ENCODE measurements around the gene CEACAM5.
"Not testable (repeated sequence)": the region's sequence is repeated elsewhere in the genome, so short reads cannot be mapped to it uniquely, and the experiment has no call there.

CEACAM5 gene

DNA sequence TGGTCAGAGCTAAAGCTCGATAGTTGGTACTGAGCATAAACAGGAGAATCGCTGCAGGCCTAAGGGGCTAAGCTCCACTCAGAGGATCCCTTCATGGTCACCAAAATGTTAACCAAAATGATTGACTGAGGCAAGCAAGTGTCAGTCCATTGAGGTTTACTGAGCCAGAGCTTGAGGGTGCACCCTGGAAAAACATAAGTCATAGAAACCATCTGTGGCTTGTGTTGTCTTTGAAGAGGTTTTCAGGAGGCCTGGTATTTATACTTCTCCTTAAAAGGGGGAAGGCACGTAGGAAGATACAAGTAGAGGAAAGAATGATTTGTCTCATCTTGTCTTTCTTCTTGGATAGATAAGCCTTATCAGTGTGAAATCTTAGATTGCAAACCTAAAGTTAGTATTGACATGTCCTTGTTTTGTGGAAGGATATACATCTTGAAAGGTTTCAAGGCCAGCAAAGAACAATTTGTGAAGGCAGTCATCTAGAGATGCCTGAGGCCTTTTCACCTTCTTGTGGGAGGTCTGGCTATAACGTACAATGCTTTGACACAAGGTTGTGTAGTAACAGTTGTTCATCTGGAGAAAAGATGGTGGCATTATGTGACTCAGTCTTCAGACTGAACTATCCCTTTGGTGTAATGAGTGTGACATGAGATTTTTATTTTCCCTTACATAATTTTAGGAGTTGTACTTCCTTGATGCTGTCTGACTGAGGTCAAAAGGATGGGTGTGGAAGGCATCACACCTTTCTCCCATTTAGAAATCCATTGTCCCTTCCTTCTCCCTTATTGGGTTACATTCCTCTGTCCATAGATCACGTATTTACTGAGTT lies 32.2 kb downstream of the CEACAM5 start:
- TF ChIP-seq POLR2A (IDR thresholded peaks at IDR 0.05; ENCODE audit: low read depth, low read length), result no peak
- no peak for DNase-seq (ENCODE audit: insufficient read length, low spot score)
- no peak for FAIRE-seq

DNA sequence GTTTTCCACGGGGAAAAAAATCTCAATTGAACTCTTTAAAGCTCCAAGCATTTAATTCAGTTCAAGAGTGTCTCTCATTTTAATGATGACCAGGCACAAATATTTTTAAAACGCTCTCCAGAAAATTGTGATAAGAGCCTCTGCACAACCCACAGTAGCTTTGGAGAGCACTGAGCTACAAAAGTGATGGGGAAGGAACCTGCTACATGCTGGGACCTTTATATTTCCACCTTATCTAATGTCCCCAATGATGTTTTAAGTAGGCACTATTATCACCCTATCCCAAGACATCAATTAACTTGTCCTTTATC lies 32.8 kb downstream of the CEACAM5 start:
- DNase-seq (ENCODE audit: insufficient read length, low spot score) (no peak), FAIRE-seq (no peak)
- no peak for TF ChIP-seq POLR2A (IDR thresholded peaks at IDR 0.05; ENCODE audit: low read depth, low read length)

DNA sequence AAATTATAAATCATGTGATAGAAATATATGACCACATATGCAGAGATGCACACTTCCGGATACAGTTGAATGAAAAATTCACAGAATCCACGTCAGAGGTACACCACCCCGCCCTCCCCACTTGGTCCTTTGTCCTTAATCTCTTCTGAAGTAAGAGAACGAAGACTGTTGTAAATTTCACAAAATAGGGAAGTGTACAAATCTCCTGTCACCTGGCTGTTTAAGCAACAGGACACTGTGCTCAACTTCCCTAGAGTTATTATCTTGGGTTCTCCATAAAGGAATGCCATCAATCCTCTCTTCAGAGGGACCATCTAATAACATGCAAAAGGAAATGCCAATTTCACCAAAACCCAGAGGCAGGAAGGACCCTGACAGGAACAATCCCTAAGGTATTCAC lies 36.4 kb downstream of the CEACAM5 start:
- FAIRE-seq (no peak), DNase-seq (ENCODE audit: insufficient read length, low spot score) (no peak)
- no peak for TF ChIP-seq POLR2A (IDR thresholded peaks at IDR 0.05; ENCODE audit: low read depth, low read length)

DNA sequence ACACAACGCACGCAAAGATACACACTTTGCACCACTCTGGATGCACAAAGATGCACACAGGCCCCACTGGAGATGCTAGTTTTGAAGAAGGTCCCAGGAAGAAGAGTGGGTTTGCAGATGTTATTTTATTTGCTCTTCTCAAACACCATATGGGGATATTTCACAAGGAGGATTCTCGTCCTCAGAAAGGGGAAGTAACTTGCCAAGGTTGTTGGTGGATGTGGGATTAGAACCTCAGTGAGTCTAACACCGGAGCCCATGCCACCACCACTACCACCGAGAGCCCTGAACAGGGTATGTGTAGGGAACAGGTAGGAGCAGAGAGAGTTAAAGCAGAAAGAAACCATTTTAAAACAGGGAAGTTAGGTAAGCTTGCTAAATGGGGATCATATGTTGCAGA lies 37.3 kb downstream of the CEACAM5 start:
- DNase-seq (ENCODE audit: insufficient read length, low spot score), result no peak
- TF ChIP-seq POLR2A (IDR thresholded peaks at IDR 0.05; ENCODE audit: low read depth, low read length), result no peak
- no peak for FAIRE-seq

DNA sequence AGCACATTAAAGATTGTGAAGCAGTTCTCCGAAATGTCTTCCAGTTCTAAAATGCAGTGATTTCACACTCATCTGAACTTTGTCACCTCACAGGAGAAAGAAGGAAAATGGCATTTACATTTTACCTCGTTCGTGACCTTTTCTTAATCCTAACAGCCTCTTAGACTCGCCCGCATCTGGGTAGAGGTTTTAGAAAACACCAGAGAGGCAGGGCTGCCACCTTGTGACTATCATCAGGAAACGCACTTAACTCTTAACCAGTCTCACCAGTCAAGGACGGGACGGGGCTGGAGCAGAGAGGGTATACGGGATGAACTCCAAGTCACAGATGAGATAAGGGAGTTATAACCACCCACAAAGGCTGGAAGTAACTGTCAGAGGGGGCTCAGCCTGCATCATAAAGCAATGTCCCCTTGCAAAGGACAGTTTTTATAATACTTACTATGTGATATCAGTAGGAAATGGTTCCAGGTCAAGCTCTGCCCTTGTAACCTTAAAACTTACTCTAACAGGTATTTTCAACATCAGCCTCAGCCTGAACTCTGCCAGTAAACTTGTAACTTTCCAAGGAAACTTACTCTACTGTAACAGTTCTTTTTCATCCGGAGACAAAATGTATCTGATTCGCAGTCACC lies 38.3 kb downstream of the CEACAM5 start:
- FAIRE-seq, result peak; percentile 57
- DNase-seq (ENCODE audit: insufficient read length, low spot score), result peak; percentile 48
- TF ChIP-seq POLR2A (IDR thresholded peaks at IDR 0.05; ENCODE audit: low read depth, low read length), result no peak

DNA sequence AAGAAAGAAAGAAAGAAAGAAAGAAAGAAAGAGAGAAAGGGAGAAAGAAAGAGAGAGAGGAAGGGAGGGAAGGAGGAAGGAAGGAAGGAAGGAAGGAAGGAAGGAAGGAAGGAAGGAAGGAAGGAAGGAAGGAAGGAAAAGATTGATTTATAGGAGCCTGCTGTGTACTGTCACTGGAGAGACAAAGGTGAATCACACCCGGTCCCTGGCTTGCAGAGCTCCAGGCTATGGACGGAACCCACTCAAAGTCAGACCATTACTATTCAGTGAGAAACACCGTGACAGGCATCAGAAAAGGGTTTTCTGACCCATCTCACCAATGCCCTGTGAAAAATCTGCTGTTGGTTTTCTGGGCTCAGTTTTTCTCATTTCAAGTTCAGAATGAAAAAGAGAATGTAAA lies 39.6 kb downstream of the CEACAM5 start:
- FAIRE-seq (no peak), DNase-seq (ENCODE audit: insufficient read length, low spot score) (no peak)
- no peak for TF ChIP-seq POLR2A (IDR thresholded peaks at IDR 0.05; ENCODE audit: low read depth, low read length)

DNA sequence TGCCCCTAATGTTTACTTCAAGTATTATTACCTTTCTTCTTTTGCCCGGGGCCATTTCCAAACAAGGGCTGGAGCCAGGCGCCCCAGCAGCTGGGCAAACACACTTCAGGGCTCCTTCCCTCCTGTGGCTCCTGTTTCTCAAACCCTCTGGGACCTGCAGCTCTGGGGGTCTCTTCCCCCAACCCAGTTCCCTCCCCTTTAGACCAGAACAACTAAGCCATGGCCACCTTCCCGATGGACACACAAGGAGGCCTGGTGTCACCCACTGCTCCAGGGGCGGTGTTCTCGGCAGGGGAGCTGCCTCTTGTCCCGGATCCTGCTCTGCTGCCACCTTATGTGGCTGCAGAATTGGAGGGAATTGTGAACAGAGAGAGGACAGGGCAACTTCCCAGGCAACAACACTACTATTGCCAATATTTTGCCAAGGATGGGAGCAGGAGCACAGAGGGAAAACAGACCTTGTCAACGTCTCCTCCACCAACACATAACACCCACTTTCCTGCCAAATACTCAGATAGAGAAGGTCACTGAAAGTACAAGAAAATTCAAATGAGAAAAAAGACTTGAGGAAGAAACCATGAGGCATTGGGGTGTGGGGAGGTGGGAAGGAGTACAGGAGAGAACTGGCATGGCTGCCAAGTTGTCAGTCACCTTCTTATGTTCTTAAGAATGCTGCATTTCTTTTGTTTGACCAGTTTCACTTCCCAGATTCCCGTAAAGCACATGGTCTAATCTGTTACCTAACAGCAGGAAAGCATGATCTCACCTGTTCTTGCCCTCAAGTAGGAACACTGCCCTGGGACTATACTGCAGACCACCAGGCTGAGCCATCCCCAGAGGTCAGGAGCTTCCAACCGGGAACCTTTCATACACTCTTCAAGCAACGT lies 42.1 kb downstream of the CEACAM5 start:
- DNase-seq (ENCODE audit: insufficient read length, low spot score); FAIRE-seq: not testable (repeated sequence)

DNA sequence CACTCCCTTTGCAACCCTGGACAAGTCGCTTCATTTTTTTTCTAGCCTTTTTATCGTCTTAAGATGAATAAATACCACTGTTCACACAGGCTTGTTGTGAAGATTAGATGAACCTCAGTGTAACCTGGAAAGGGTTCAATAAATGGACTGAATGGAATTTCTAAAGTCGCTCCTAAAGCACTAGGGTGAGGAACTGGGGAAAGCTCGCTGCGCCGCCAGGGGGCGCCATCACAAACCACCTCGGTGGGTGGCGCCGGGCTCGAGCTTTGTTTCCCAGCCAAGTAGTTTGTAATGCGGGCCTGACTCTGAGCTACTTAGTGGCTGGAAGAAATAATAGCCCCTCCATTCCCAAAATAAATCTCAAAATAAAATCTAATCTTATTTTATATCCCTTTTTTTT lies 44.7 kb downstream of the CEACAM5 start:
- TF ChIP-seq POLR2A (IDR thresholded peaks at IDR 0.05; ENCODE audit: low read depth, low read length), result no peak
- DNase-seq (ENCODE audit: insufficient read length, low spot score) (peak; percentile 57), FAIRE-seq (no peak)

DNA sequence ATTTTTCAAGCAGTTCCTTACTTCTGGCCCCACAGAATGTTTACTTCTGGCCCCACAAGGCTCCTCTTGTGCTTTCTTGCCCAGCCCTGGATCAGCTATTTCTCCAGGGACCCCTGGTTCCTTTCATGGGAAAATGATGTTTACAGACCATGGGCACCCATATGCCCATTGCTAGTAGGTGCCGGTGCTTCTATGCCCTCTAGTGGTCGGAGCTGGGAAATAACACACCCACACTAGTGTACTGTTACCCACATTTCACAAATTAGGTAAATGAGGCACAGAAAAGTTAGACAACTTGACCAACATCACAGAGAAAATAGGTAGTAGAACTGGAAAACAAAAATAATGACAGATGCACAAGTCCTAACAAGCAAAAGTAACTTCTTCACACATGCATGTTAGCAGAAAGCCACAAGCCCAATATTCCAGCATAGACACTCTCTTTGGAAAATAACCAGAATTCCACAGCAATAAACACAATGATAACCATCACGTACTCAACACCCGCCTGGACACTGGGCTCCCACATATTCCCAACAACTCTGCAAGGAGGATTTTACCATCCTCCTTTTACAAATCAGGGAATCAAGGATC lies 45.6 kb downstream of the CEACAM5 start:
- DNase-seq (ENCODE audit: insufficient read length, low spot score) (no peak), FAIRE-seq (peak; percentile 68)
- TF ChIP-seq POLR2A (IDR thresholded peaks at IDR 0.05; ENCODE audit: low read depth, low read length), result no peak

DNA sequence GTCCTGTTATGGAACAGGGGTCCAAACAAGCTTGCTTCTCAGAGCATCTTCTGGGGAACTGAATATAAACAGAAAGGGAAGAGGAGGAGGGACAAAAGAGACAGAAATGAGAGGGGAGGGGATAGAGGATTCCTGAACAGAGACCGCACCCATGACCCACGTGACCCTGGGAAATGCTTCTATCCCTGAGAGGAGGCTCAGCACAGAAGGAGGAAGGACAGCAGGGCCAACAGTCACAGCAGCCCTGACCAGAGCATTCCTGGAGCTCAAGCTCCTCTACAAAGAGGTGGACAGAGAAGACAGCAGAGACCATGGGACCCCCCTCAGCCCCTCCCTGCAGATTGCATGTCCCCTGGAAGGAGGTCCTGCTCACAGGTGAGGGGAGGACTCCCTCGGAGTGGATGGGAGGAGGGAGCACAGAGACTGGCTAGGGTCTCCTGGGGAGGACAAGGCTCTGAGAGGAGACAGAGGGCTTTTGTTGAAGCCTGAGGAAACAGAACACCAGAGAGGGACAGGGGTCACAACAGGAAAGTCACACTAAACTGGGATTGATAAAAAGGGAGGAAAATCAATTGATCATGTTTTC lies 47.0 kb downstream of the CEACAM5 start, which contains the start of gene CEACAM6:
Gene CEACAM6 (plus strand): TSS at position 203 of the 586 bp plus-strand sequence. CDS start 109 bp downstream, at position 312.
- no peak for DNase-seq (ENCODE audit: insufficient read length, low spot score)
- TF ChIP-seq POLR2A (IDR thresholded peaks at IDR 0.05; ENCODE audit: low read depth, low read length), result no peak
- FAIRE-seq, result no peak

DNA sequence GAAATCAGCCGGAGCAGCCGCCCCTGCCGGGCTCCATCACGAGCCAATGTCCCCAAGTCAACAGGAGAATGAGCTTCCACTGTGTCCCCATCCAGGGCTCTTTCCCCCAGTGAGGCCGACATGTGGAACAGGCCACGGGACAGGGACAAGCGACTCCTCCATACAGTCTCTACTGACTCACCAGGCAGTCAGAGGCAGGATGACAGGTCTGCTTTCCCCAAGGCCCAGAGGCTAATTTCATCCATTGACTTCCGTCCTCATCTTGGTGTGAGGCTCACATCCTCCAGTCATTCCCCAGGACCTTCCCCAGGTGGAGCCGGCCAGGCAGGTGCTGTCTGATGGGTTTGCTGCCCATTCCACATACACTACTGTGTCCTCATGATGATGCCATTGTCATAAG lies 50.4 kb downstream of the CEACAM5 start:
- no peak for TF ChIP-seq POLR2A (IDR thresholded peaks at IDR 0.05; ENCODE audit: low read depth, low read length)
- DNase-seq (ENCODE audit: insufficient read length, low spot score) (peak; percentile 17), FAIRE-seq (no peak)

DNA sequence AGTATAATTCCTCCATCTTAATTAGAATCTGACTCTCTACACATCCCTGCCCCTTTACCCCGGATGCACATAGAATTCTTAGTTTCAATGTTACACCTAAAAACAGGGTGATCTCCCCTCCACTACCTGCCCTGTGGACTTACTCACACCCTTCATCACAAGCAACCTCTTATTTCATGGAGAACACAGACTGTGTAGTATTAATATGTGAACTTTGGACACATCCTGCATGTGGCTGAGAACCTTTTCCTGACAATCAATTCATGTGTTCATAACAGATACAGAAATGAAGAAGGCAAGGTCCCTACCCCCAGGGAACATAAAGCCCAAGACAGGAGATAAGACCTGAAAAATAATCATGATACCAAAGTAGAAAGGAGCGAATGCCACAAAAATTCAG lies 58.7 kb downstream of the CEACAM5 start:
- DNase-seq (ENCODE audit: insufficient read length, low spot score) (no peak), FAIRE-seq (no peak)
- no peak for TF ChIP-seq POLR2A (IDR thresholded peaks at IDR 0.05; ENCODE audit: low read depth, low read length)

DNA sequence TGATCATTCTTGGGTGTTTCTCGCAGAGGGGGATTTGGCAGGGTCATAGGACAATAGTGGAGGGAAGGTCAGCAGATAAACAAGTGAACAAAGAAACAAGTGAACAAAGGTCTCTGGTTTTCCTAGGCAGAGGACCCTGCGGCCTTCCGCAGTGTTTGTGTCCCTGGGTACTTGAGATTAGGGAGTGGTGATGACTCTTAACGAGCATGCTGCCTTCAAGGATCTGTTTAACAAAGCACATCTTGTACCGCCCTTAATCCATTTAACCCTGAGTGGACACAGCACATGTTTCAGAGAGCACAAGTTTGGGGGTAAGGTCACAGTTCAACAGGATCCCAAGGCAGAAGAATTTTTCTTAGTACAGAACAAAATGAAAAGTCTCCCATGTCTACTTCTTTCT lies 59.7 kb downstream of the CEACAM5 start:
- not testable (repeated sequence) for FAIRE-seq; DNase-seq (ENCODE audit: insufficient read length, low spot score)

DNA sequence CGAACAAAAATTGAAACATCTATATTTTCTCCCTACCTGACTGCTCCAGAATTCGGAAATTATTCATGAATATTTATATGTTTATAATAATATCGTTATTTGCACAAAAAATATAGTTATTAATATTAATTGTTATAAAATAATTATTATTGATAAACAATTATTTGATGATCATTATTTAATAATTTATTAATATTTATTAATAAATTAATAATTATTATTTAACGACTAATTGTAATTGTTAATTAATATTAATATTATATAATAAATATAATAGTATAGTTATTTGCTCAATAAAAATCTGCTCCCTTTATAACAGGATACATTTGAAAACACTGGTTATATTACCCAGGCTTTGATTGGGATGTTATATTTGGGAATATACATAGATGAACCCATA lies 61.2 kb downstream of the CEACAM5 start:
- no peak for DNase-seq (ENCODE audit: insufficient read length, low spot score)
- no peak for FAIRE-seq
- no peak for TF ChIP-seq POLR2A (IDR thresholded peaks at IDR 0.05; ENCODE audit: low read depth, low read length)

Measured in H54 (cell line).